ENCODE data around the gene HOMEZ. TPM values are rescaled to one million over a fixed set of nuclear protein-coding genes. Genes with fewer than 3 reads are reported as not detected.

The HOMEZ gene
- polyA plus RNA-seq, 1 of the 3 experiments (the other 2 are of a cell fraction) = 7.7 TPM

DNA sequence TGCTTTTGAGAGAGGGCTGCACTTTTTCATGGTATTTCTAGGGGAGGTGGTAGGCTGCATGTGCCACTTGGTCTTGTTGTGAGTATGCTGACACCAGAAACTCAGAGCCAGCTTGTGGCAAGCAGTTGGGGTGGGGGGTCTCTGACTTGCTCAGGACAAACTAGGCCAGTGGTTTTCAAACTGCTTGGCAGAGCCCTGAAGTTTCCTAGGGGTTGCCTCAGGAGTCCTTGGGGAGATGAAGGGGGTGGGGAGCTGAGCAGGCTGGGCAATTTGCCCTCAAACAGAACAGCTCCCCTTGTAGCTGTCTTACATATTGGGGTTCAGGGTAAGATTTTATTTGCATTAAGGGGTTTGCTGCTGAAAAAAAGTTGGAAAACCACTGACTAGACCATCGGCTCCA lies 24.6 kb upstream of the HOMEZ start (continued):
- TF ChIP-seq, protein P1, sequence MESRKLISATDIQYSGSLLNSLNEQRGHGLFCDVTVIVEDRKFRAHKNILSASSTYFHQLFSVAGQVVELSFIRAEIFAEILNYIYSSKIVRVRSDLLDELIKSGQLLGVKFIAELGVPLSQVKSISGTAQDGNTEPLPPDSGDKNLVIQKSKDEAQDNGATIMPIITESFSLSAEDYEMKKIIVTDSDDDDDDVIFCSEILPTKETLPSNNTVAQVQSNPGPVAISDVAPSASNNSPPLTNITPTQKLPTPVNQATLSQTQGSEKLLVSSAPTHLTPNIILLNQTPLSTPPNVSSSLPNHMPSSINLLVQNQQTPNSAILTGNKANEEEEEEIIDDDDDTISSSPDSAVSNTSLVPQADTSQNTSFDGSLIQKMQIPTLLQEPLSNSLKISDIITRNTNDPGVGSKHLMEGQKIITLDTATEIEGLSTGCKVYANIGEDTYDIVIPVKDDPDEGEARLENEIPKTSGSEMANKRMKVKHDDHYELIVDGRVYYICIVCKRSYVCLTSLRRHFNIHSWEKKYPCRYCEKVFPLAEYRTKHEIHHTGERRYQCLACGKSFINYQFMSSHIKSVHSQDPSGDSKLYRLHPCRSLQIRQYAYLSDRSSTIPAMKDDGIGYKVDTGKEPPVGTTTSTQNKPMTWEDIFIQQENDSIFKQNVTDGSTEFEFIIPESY (IDR thresholded peaks at IDR 0.05; ENCODE audit: borderline replicate concordance, low read depth) = no peak
- TF ChIP-seq MEF2A (IDR thresholded peaks at IDR 0.05; ENCODE audit: borderline replicate concordance, low read depth) = no peak
- TF ChIP-seq YY1 (IDR thresholded peaks at IDR 0.05; ENCODE audit: low read depth) = no peak
- TF ChIP-seq TEAD4 (IDR thresholded peaks at IDR 0.05; ENCODE audit: borderline replicate concordance, insufficient read depth) = no peak
- no peak for TF ChIP-seq TCF12 (IDR thresholded peaks at IDR 0.05)
- no peak for TF ChIP-seq EP300 (IDR thresholded peaks at IDR 0.05; ENCODE audit: borderline replicate concordance in 1 of 2, low read depth in 1 of 2, low read length in 1 of 2)
- no peak for TF ChIP-seq EZH2phosphoT487 (IDR thresholded peaks at IDR 0.05; ENCODE audit: borderline replicate concordance, low read depth)

DNA sequence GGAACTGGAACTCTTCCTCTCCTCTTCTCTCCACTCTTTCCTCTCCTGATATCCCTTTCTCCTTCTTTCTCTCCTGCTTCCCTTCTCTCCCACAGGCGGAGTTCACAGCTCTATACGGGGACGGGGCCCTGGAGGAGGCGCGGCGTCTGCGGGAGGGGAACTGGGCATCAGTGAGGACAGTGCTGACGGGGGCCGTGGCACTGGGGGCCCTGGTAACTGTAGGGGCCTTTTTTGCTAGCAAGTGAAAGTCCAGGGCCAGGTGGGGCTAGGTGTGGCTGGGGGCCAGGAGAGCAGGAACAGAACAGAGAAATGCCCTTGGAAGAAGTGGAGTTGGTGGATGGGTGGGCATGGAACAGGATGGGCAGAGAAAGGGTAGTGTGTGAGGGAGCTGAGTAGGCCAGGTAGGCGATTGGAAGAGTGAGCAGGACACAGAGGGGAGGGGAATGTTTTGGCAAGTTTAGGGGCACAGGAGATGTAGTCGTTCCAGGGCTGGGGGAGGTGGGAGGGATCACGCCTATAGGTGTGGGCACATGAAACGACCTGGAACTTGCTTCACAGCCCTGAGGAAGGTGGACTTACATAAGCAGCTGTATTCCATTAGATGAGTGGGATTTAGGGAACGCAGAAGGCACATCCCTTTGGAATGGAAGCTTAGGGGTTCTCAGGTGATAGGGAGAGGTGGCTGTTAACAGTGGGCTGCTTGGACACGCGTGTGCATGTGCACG lies 23.0 kb upstream of the HOMEZ start:
- Histone ChIP-seq H3K27ac (ENCODE audit: low read depth in 2 of 2, low read length in 1 of 2) (no peak overlapping the region), H3K36me3 (replicated peaks in 1 of 2; ENCODE audit: control insufficient read depth in 1 of 2, insufficient read depth in 2 of 2, low read length in 1 of 2) (peaks cover 38 to 39% of the 10 kb centered on the region in 2 experiments), H3K9ac (no peak overlapping the region; the same call in 1 of the 2 replicates), H3K4me1 (ENCODE audit: control insufficient read depth in 1 of 2, insufficient read depth in 2 of 2, low read depth in 1 of 2, low read length in 1 of 2) (peaks cover 13 to 29% of the 10 kb centered on the region in 2 experiments), H3K79me2 (ENCODE audit: insufficient read depth) (peaks cover 67% of the 10 kb centered on the region), H2AFZ (ENCODE audit: low read depth) (no peak overlapping the region), H3K4me3 (ENCODE audit: low read depth in 2 of 2, low read length in 1 of 2) (no peak overlapping the region), H4K20me1 (ENCODE audit: insufficient read depth) (peaks cover 17% of the 10 kb centered on the region), H3K9me3 (no peaks in the 10 kb centered on the region), H3K9me2 (no peaks in the 10 kb centered on the region), H3K27me3 (ENCODE audit: insufficient read depth) (no peaks in the 10 kb centered on the region), H3F3A (replicated peaks; ENCODE audit: insufficient read depth) (peaks cover 18% of the 10 kb centered on the region), H3K4me2 (peak overlapping the region; percentile 96)
- DNase-seq = no peak
- ChIA-PET POLR2A (interaction anchor here (3.9 kb wide), 1 partner anchor 13 kb away, joined by 34 read pairs; the partner anchor contains the start of gene PABPN1), CTCF (interaction anchor here (0.9 to 1.1 kb wide), 2 partner anchors 12 to 214 kb away, joined by 3 read pairs; no protein-coding TSS in a partner anchor)
- WGBS (ENCODE audit: low lambda C conversion rate) = 95% methylated on average over 16 of the region's 17 CpGs
- no peak for TF ChIP-seq MXI1 (IDR thresholded peaks at IDR 0.05; ENCODE audit: low read depth, low read length)
- TF ChIP-seq GABPA (IDR thresholded peaks at IDR 0.05; ENCODE audit: low read depth) = no peak

DNA sequence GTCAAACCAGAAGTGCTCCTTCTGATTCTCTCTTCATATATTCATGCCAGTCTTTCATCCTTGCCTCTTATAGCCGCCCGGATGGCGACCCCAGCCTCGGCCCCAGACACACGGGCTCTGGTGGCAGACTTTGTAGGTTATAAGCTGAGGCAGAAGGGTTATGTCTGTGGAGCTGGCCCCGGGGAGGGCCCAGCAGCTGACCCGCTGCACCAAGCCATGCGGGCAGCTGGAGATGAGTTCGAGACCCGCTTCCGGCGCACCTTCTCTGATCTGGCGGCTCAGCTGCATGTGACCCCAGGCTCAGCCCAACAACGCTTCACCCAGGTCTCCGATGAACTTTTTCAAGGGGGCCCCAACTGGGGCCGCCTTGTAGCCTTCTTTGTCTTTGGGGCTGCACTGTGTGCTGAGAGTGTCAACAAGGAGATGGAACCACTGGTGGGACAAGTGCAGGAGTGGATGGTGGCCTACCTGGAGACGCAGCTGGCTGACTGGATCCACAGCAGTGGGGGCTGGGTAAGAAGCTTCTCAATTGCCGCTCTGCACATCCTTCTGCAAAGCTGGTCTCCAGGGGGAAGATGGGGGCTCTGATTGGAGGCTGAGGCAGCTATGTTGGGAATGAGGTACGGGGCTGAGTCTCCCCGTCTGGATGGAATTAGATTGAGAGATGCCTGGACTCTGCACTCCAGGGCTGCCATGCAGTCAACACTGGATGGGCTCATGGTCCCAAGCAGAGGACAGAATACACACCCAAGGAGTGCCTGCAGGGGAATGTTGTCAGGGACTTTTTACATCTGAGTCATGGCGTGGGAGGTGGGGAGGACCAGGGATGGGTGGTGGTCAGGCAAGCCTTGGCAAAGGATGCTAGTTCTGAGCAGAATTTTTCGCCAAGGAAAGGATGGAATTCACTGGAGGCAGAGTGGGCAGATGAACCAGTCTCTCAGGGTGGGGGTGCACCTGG lies 22.0 kb upstream of the HOMEZ start:
- Histone ChIP-seq H3K4me1 (ENCODE audit: control insufficient read depth in 1 of 2, insufficient read depth in 2 of 2, low read depth in 1 of 2, low read length in 1 of 2) (peaks cover 13 to 29% of the 10 kb centered on the region in 2 experiments), H2AFZ (ENCODE audit: low read depth) (no peak overlapping the region), H3K4me3 (ENCODE audit: low read depth in 2 of 2, low read length in 1 of 2) (peak overlapping the region; percentile 93 to 97), H3K9me3 (no peaks in the 10 kb centered on the region), H3K27me3 (ENCODE audit: insufficient read depth) (no peaks in the 10 kb centered on the region), H3K79me2 (ENCODE audit: insufficient read depth) (peaks cover 61% of the 10 kb centered on the region), H3K4me2 (peak overlapping the region; percentile 96), H4K20me1 (ENCODE audit: insufficient read depth) (peaks cover 17% of the 10 kb centered on the region), H3K27ac (ENCODE audit: low read depth in 2 of 2, low read length in 1 of 2) (peak overlapping the region in 1 of 2 experiments; percentile 91; a peak in 2 of 4 replicates), H3F3A (replicated peaks; ENCODE audit: insufficient read depth) (peaks cover 19% of the 10 kb centered on the region), H3K9ac (peak overlapping the region; percentile 95), H3K36me3 (replicated peaks in 1 of 2; ENCODE audit: control insufficient read depth in 1 of 2, insufficient read depth in 2 of 2, low read length in 1 of 2) (peaks cover 36 to 38% of the 10 kb centered on the region in 2 experiments), H3K9me2 (no peaks in the 10 kb centered on the region)
- DNase-seq = no peak
- TF ChIP-seq, protein P2, sequence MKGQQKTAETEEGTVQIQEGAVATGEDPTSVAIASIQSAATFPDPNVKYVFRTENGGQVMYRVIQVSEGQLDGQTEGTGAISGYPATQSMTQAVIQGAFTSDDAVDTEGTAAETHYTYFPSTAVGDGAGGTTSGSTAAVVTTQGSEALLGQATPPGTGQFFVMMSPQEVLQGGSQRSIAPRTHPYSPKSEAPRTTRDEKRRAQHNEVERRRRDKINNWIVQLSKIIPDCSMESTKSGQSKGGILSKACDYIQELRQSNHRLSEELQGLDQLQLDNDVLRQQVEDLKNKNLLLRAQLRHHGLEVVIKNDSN (IDR thresholded peaks at IDR 0.05; ENCODE audit: borderline replicate concordance, low read depth) = no peak
- TF ChIP-seq CHD2 (IDR thresholded peaks at IDR 0.05; ENCODE audit: low read length, partially characterized antibody) (no peak), MXI1 (IDR thresholded peaks at IDR 0.05; ENCODE audit: low read depth, low read length) (no peak)
- TF ChIP-seq, protein P3, sequence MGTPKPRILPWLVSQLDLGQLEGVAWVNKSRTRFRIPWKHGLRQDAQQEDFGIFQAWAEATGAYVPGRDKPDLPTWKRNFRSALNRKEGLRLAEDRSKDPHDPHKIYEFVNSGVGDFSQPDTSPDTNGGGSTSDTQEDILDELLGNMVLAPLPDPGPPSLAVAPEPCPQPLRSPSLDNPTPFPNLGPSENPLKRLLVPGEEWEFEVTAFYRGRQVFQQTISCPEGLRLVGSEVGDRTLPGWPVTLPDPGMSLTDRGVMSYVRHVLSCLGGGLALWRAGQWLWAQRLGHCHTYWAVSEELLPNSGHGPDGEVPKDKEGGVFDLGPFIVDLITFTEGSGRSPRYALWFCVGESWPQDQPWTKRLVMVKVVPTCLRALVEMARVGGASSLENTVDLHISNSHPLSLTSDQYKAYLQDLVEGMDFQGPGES (IDR thresholded peaks at IDR 0.05; ENCODE audit: low read depth, low read length) = no peak
- TF ChIP-seq, protein P4, sequence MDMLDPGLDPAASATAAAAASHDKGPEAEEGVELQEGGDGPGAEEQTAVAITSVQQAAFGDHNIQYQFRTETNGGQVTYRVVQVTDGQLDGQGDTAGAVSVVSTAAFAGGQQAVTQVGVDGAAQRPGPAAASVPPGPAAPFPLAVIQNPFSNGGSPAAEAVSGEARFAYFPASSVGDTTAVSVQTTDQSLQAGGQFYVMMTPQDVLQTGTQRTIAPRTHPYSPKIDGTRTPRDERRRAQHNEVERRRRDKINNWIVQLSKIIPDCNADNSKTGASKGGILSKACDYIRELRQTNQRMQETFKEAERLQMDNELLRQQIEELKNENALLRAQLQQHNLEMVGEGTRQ (IDR thresholded peaks at IDR 0.05; ENCODE audit: borderline replicate concordance, low read depth, low read length) = no peak
- TF ChIP-seq, protein P5, sequence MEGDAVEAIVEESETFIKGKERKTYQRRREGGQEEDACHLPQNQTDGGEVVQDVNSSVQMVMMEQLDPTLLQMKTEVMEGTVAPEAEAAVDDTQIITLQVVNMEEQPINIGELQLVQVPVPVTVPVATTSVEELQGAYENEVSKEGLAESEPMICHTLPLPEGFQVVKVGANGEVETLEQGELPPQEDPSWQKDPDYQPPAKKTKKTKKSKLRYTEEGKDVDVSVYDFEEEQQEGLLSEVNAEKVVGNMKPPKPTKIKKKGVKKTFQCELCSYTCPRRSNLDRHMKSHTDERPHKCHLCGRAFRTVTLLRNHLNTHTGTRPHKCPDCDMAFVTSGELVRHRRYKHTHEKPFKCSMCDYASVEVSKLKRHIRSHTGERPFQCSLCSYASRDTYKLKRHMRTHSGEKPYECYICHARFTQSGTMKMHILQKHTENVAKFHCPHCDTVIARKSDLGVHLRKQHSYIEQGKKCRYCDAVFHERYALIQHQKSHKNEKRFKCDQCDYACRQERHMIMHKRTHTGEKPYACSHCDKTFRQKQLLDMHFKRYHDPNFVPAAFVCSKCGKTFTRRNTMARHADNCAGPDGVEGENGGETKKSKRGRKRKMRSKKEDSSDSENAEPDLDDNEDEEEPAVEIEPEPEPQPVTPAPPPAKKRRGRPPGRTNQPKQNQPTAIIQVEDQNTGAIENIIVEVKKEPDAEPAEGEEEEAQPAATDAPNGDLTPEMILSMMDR (IDR thresholded peaks at IDR 0.05) = no peak
- ChIA-PET POLR2A (interaction anchor here (3.9 kb wide), 1 partner anchor 13 kb away, joined by 34 read pairs; the partner anchor contains the start of gene PABPN1), CTCF (interaction anchor here (0.6 to 3.6 kb wide), 7 partner anchors 13 to 214 kb away, joined by 3 to 12 read pairs (median 3); partner anchors contain the start of genes EFS, HOMEZ and PABPN1)
- 87% methylated on average over 18 of the region's 22 CpGs for WGBS (ENCODE audit: low lambda C conversion rate)
